Gastrocnemius medialis (tissue), 4 donors: ENCODE measurements around the gene ARF4. TPM values are rescaled to one million over a fixed set of nuclear protein-coding genes. Genes with fewer than 3 reads are reported as not detected.

Experiments used
- ATAC-seq, 2 donors: fragments of 150-250 bp; one replicate each; pipeline ENCODE4 v1.9.1; 2016
- DNase-seq, 2 donors: peaks; one replicate each; pipeline ENCODE4 v3.0.0-alpha.2; 2019
- H3K27ac ChIP-seq, 4 donors: fragments of 200-600 bp; sonication (generic); 1 replicate in 1 of 4; 2 replicates in 3 of 4; pipeline ENCODE4 v1.5.1; 2016 to 2018; ENCODE audit warnings: mild to moderate bottlenecking in 2 of 4, moderate library complexity in 1 of 4
- H3K27me3 ChIP-seq, 3 donors: fragments of 200-600 bp; sonication (generic) in 2 of 3; 1 replicate in 1 of 3; 2 replicates in 2 of 3; pipeline versions ENCODE4 v1.5.1 to v1.6.0; 2016 to 2019; ENCODE audit warnings: mild to moderate bottlenecking in 1 of 3, moderate library complexity in 1 of 3
- H3K36me3 ChIP-seq, 2 donors: fragments of 200-600 bp; sonication (generic) in 1 of 2; one replicate each; pipeline ENCODE4 v1.5.1; 2017 to 2018
- H3K4me1 ChIP-seq, 2 donors: fragments of 200-600 bp; sonication (generic) in 1 of 2; one replicate each; pipeline ENCODE4 v1.5.1; 2016 to 2017; ENCODE audit warnings: mild to moderate bottlenecking in 2 of 2
- H3K4me3 ChIP-seq, 4 donors: fragments of 200-600 bp; sonication (generic) in 3 of 4; 1 replicate in 1 of 4; 2 replicates in 3 of 4; pipeline ENCODE4 v1.5.1; 2016 to 2019; ENCODE audit warnings: mild to moderate bottlenecking in 2 of 4
- H3K9me3 ChIP-seq, 3 donors: fragments of 200-600 bp; sonication (generic) in 2 of 3; 1 replicate in 1 of 3; 2 replicates in 2 of 3; pipeline ENCODE4 v1.5.1; 2016 to 2019
- CTCF ChIP-seq, 5 experiments: fragments of 450-650 bp in 3 of 5; fragments of 200-600 bp in 2 of 5; sonication (generic) in 2 of 5; IDR thresholded peaks in 4 of 5; conservative IDR thresholded peaks in 1 of 5; 1 replicate in 4 of 5; 2 replicates in 1 of 5; pipeline ENCODE4 v1.5.1; 2016 to 2019; ENCODE audit warnings: antibody characterized with exemption in 5 of 5, mild to moderate bottlenecking in 3 of 5, moderate library complexity in 3 of 5
- POLR2A ChIP-seq, 2 donors: fragments of 450-650 bp; IDR thresholded peaks; one replicate each; pipeline ENCODE4 v1.6.1; 2017; ENCODE audit warnings: antibody characterized with exemption in 2 of 2, mild to moderate bottlenecking in 2 of 2, moderate library complexity in 2 of 2
- in situ Hi-C, 4 donors: fragments of 200-750 bp; cut with MboI; loops; one replicate each; pipeline versions ENCODE4 v1.15.0 to v1.8.0; 2017; ENCODE audit warnings: low sequenced_read_pairs in 4 of 4
- intact Hi-C: fragments of 100-400 bp; cut with DNase I; formaldehyde crosslinking; loops from one replicate; pipeline ENCODE4 v1.15.1; 2023; ENCODE audit warnings: low total_unique reads
- total RNA-seq, 4 donors: library from RNA; depleted of rRNA; stranded (reverse); fragments of >200 nt; gene quantifications; one replicate each; pipeline versions ENCODE4 v1.1.0 to v1.2.3, GENCODE V29; 2016

The ARF4 gene
- total RNA-seq, 4 donors from 2014 or later = 36.2 to 55.2 (median 47.7) TPM

- Histone ChIP-seq H3K4me3 (peak overlapping the region; percentile 72 to 96 (median 92)), H3K27me3 (no peaks in the 10 kb centered on the region), H3K4me1 (peaks cover 50 to 53% of the 10 kb centered on the region in 2 donors), H3K9me3 (no peaks in the 10 kb centered on the region), H3K27ac (peak overlapping the region; percentile 95 to 99 (median 98)), H3K36me3 (peaks cover 0 to 5% of the 10 kb centered on the region in 2 donors)
- ATAC-seq = peak; percentile 47 to 52
- in situ Hi-C loops (loop anchor here in 2 of 4 donors (5.0 to 10.0 kb wide), 3 partner anchors 39 to 158 kb away; partner anchors contain the start of genes DENND6A (in 1 of the 2), PDE12 (in 1 of the 2) and SLMAP (in 1 of the 2)), intact Hi-C loops (loop anchor here (1.0 to 5.0 kb wide), 7 partner anchors 40 to 711 kb away; partner anchors contain the start of genes APPL1, DENND6A, HTD2 and PDE12)
- DNase-seq = peak; percentile 70 to 81
- TF ChIP-seq CTCF (IDR thresholded peaks at IDR 0.05 in 4 of 5, conservative IDR thresholded peaks at IDR 0.05 in 1 of 5) (no peak), POLR2A (IDR thresholded peaks at IDR 0.05) (no peak)
Measured at GRCh38 chr3:57596495-57597126, 533 bp downstream of the ARF4 start.

GRCh38 chr3:57594576-57594975, 2.6 kb downstream of the ARF4 start:
- peaks cover 50 to 53% of the 10 kb centered on the region in 2 donors for H3K4me1 ChIP-seq

DNA sequence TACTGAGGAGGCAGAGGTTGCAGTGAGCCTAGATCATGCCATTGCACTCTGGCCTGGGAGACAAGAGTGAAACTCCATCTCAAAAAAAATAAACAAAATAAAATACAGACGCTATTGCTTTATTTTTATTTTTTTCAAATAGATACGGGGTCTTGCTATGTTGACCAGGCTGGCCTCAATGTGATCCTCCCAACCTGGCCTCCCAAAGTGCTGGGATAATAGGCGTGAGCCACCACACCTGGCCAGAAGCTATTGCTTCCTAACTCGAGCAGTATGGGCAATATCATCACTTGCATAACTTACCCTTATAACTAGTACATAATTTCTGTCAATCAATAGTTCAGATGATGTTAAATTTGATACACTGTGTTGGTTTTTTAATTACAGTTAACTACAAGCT, 3.0 kb downstream of the ARF4 start:
- TF ChIP-seq POLR2A (IDR thresholded peaks at IDR 0.05) (no peak), CTCF (IDR thresholded peaks at IDR 0.05 in 4 of 5, conservative IDR thresholded peaks at IDR 0.05 in 1 of 5) (no peak)
- DNase-seq = no peak
- H3K9me3 ChIP-seq = no peaks in the 10 kb centered on the region
- H3K36me3 ChIP-seq = no peaks in the 10 kb centered on the region
- no peak for ATAC-seq
- H3K27ac ChIP-seq = peak overlapping the region in 2 of 4 donors; percentile 95 to 98
- intact Hi-C loops (no loop called here), in situ Hi-C loops (loop anchor here in 2 of 4 donors (5.0 to 10.0 kb wide), 3 partner anchors 37 to 161 kb away; partner anchors contain the start of genes DENND6A (in 1 of the 2), PDE12 (in 1 of the 2) and SLMAP (in 1 of the 2))
- H3K4me3 ChIP-seq = no peak overlapping the region
- H3K27me3 ChIP-seq = no peaks in the 10 kb centered on the region
- H3K4me1 ChIP-seq = peaks cover 50 to 53% of the 10 kb centered on the region in 2 donors

More at GRCh38 chr3:57594576-57594975, 2.6 kb downstream of the ARF4 start:
- Histone ChIP-seq H3K36me3 (no peaks in the 10 kb centered on the region), H3K27me3 (no peaks in the 10 kb centered on the region), H3K9me3 (no peaks in the 10 kb centered on the region), H3K4me3 (peak overlapping the region in 3 of 4 donors; percentile 8 to 94 (median 90)), H3K27ac (peak overlapping the region; percentile 95 to 99 (median 98))
- ATAC-seq (no peak), DNase-seq (no peak)
- intact Hi-C loops (no loop called here), in situ Hi-C loops (loop anchor here in 2 of 4 donors (5.0 to 10.0 kb wide), 3 partner anchors 37 to 160 kb away; partner anchors contain the start of genes DENND6A (in 1 of the 2), PDE12 (in 1 of the 2) and SLMAP (in 1 of the 2))
- no peak for TF ChIP-seq CTCF (IDR thresholded peaks at IDR 0.05 in 4 of 5, conservative IDR thresholded peaks at IDR 0.05 in 1 of 5)
- no peak for TF ChIP-seq POLR2A (IDR thresholded peaks at IDR 0.05)

DNA sequence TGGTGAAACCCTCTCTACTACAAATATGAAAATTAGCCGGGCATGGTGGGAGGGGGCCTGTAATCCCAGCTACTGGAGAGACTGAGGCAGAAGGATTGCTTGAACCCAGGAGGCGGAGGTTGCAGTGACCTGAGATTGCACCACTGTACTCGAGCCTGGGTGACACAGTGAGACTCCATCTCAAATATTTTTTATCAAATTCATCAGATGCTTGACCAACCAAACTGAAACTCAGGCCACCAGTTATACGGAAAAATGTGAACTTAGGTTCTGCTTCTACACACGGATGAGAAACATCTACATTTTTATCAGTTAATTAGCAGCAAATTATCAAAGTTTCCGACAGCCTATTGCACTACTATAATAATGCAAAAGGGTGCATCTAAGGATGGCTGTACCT, 4.8 kb downstream of the ARF4 start:
- DNase-seq = no peak
- intact Hi-C loops (no loop called here), in situ Hi-C loops (loop anchor here in 2 of 4 donors (5.0 to 10.0 kb wide), 3 partner anchors 35 to 162 kb away; partner anchors contain the start of genes DENND6A (in 1 of the 2), PDE12 (in 1 of the 2) and SLMAP (in 1 of the 2))
- H3K9me3 ChIP-seq = no peaks in the 10 kb centered on the region
- TF ChIP-seq POLR2A (IDR thresholded peaks at IDR 0.05) (no peak), CTCF (IDR thresholded peaks at IDR 0.05 in 4 of 5, conservative IDR thresholded peaks at IDR 0.05 in 1 of 5) (no peak)
- no peaks in the 10 kb centered on the region for H3K27me3 ChIP-seq
- H3K27ac ChIP-seq = peak overlapping the region in 1 of 4 donors; percentile 39
- no peak overlapping the region for H3K4me3 ChIP-seq
- no peak for ATAC-seq
- no peaks in the 10 kb centered on the region for H3K36me3 ChIP-seq
- peaks cover 41 to 48% of the 10 kb centered on the region in 2 donors for H3K4me1 ChIP-seq
